ENCODE results near the gene SLC14A1.

SLC14A1 gene

GRCh38 chr18:45727068-45727467, 3.1 kb downstream of the SLC14A1 start:
- H3K36me3 ChIP-seq (ENCODE audit: insufficient read depth, low read length): no peaks in the 10 kb centered on the region
- no peaks in the 10 kb centered on the region for H3F3A ChIP-seq (ENCODE audit: low read depth)
- H2AFZ ChIP-seq (ENCODE audit: low read length): no peak overlapping the region
- H3K27me3 ChIP-seq (ENCODE audit: insufficient read depth, low read length, poor library complexity, severe bottlenecking): no peaks in the 10 kb centered on the region
- H3K4me2 ChIP-seq (ENCODE audit: low read depth, low read length, poor library complexity, severe bottlenecking): no peak overlapping the region
- no peaks in the 10 kb centered on the region for H4K20me1 ChIP-seq (ENCODE audit: insufficient read depth, low read length, poor library complexity, severe bottlenecking)
- no peak overlapping the region for H3K4me3 ChIP-seq (ENCODE audit: low read length, poor library complexity, severe bottlenecking)
- H3K79me2 ChIP-seq (ENCODE audit: insufficient read depth, low read length): no peaks in the 10 kb centered on the region
- no peak overlapping the region for H3K9ac ChIP-seq (ENCODE audit: low read depth, low read length, poor library complexity, severe bottlenecking)
- no peaks in the 10 kb centered on the region for H3K9me2 ChIP-seq (replicated peaks; ENCODE audit: low read depth, low read length)
- TF ChIP-seq CTCF (conservative IDR thresholded peaks at IDR 0.05; ENCODE audit: low read length) (no peak), EZH2phosphoT487 (IDR thresholded peaks at IDR 0.05; ENCODE audit: borderline replicate concordance) (no peak)
- no peaks in the 10 kb centered on the region for H3K9me3 ChIP-seq (ENCODE audit: insufficient read depth, low read depth, low read length)
- peaks cover 12% of the 10 kb centered on the region for H3K4me1 ChIP-seq (ENCODE audit: insufficient read depth, low read length, poor library complexity, severe bottlenecking)

- H3K4me2 ChIP-seq (ENCODE audit: low read depth, low read length, poor library complexity, severe bottlenecking): no peak overlapping the region
These were observed 4.5 kb downstream of the SLC14A1 start for GRCh38 chr18:45728336-45729010.

GRCh38 chr18:45730832-45731575, 7.0 kb downstream of the SLC14A1 start:
- no peaks in the 10 kb centered on the region for H3F3A ChIP-seq (ENCODE audit: low read depth)
- H3K4me3 ChIP-seq (ENCODE audit: low read length, poor library complexity, severe bottlenecking): no peak overlapping the region
- H3K27me3 ChIP-seq (ENCODE audit: insufficient read depth, low read length, poor library complexity, severe bottlenecking): no peaks in the 10 kb centered on the region
- no peaks in the 10 kb centered on the region for H3K36me3 ChIP-seq (ENCODE audit: insufficient read depth, low read length)
- no peaks in the 10 kb centered on the region for H3K9me2 ChIP-seq (replicated peaks; ENCODE audit: low read depth, low read length)
- no peak overlapping the region for H3K9ac ChIP-seq (ENCODE audit: low read depth, low read length, poor library complexity, severe bottlenecking)
- H3K4me1 ChIP-seq (ENCODE audit: insufficient read depth, low read length, poor library complexity, severe bottlenecking): no peaks in the 10 kb centered on the region
- H3K79me2 ChIP-seq (ENCODE audit: insufficient read depth, low read length): no peaks in the 10 kb centered on the region
- no peak overlapping the region for H2AFZ ChIP-seq (ENCODE audit: low read length)
- H3K4me2 ChIP-seq (ENCODE audit: low read depth, low read length, poor library complexity, severe bottlenecking): no peak overlapping the region
- no peak for TF ChIP-seq EZH2phosphoT487 (IDR thresholded peaks at IDR 0.05; ENCODE audit: borderline replicate concordance)
- TF ChIP-seq CTCF (conservative IDR thresholded peaks at IDR 0.05; ENCODE audit: low read length): no peak
- H3K9me3 ChIP-seq (ENCODE audit: insufficient read depth, low read depth, low read length): no peaks in the 10 kb centered on the region
- no peaks in the 10 kb centered on the region for H4K20me1 ChIP-seq (ENCODE audit: insufficient read depth, low read length, poor library complexity, severe bottlenecking)

More at GRCh38 chr18:45728336-45729010, 4.5 kb downstream of the SLC14A1 start:
- TF ChIP-seq EZH2phosphoT487 (IDR thresholded peaks at IDR 0.05; ENCODE audit: borderline replicate concordance) (no peak), CTCF (conservative IDR thresholded peaks at IDR 0.05; ENCODE audit: low read length) (no peak)
- H3K4me1 ChIP-seq (ENCODE audit: insufficient read depth, low read length, poor library complexity, severe bottlenecking): peaks cover 11% of the 10 kb centered on the region
- no peaks in the 10 kb centered on the region for H3K9me2 ChIP-seq (replicated peaks; ENCODE audit: low read depth, low read length)
- no peaks in the 10 kb centered on the region for H3F3A ChIP-seq (ENCODE audit: low read depth)
- no peaks in the 10 kb centered on the region for H3K79me2 ChIP-seq (ENCODE audit: insufficient read depth, low read length)
- no peak overlapping the region for H3K9ac ChIP-seq (ENCODE audit: low read depth, low read length, poor library complexity, severe bottlenecking)
- H2AFZ ChIP-seq (ENCODE audit: low read length): no peak overlapping the region
- no peaks in the 10 kb centered on the region for H3K9me3 ChIP-seq (ENCODE audit: insufficient read depth, low read depth, low read length)
- no peaks in the 10 kb centered on the region for H3K36me3 ChIP-seq (ENCODE audit: insufficient read depth, low read length)
- no peak overlapping the region for H3K4me3 ChIP-seq (ENCODE audit: low read length, poor library complexity, severe bottlenecking)
- no peaks in the 10 kb centered on the region for H4K20me1 ChIP-seq (ENCODE audit: insufficient read depth, low read length, poor library complexity, severe bottlenecking)
- no peaks in the 10 kb centered on the region for H3K27me3 ChIP-seq (ENCODE audit: insufficient read depth, low read length, poor library complexity, severe bottlenecking)

Measured in Loucy (cell line).